Middle frontal gyrus (tissue), 1 donor: Measurements from ENCODE around the gene ID1.
A peak's percentile ranks its signal among the peaks of the same experiment; 100 is the strongest.

ENCODE experiments used
- DNase-seq: peaks from one replicate; pipeline ENCODE4 v3.0.0-alpha.2; 2015; ENCODE audit warnings: low spot score; ENCODE audit errors: extremely low spot score

The ID1 gene, protein sequence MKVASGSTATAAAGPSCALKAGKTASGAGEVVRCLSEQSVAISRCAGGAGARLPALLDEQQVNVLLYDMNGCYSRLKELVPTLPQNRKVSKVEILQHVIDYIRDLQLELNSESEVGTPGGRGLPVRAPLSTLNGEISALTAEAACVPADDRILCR

DNA sequence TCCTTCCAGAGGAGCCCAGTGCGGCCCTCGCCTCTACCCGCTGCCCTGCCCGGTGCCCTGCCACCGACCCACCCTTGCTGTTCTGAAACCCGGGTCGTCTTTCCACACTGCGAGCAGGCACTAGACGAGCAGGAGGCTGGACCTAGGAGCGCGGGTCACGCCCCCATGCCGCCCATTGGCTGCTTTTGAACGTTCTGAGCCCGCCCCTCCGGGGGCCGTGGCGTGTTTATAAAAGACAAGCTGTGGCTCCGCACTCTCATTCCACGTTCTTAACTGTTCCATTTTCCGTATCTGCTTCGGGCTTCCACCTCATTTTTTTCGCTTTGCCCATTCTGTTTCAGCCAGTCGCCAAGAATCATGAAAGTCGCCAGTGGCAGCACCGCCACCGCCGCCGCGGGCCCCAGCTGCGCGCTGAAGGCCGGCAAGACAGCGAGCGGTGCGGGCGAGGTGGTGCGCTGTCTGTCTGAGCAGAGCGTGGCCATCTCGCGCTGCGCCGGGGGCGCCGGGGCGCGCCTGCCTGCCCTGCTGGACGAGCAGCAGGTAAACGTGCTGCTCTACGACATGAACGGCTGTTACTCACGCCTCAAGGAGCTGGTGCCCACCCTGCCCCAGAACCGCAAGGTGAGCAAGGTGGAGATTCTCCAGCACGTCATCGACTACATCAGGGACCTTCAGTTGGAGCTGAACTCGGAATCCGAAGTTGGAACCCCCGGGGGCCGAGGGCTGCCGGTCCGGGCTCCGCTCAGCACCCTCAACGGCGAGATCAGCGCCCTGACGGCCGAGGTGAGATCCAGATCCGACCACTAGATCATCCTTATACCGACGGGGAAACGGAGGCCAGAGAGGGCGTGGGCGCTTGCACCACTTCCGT is at the start of gene ID1:
Gene ID1, plus strand, starts transcription at position 259 of the 871 bp plus-strand sequence. Its CDS starts 99 bp downstream, at position 358.
- DNase-seq = peak; percentile 86

GRCh38 chr20:31559704-31560093 is 45.4 kb upstream of the ID1 start:
- no peak for DNase-seq

DNA sequence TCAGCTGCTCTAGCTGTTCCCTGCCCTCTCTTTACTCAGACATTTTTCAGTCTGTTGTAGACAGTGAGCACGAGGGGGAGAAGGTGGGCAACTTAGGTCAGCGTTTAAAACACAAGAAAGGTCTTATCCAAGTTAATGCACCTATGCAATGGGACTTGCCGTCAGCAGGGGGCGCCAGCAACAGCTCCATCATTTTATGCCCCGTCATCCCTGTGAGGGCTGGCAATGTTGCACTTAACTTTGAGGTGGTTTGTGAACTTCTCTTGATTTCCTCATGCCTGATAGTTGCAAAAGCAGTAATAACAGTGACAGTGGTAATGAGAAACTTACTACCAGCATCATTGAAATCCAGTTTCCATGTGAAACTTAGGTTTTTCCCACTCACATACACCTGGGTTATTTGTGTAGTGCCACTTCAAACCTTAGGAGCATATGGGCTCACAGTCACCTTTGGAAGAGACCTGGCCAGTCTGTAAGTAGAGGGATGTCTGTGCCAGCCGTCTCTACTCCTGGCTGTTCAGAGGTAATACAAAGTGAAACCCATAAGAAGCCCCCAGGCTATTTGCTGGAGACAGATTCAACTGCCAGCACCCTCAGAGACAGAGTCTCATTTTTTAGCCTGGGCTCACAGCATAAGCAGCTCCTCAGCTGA is 44.9 kb upstream of the ID1 start:
- DNase-seq = no peak

GRCh38 chr20:31560746-31561598 is 44.1 kb upstream of the ID1 start:
- DNase-seq = no peak

GRCh38 chr20:31562241-31562640 is 42.8 kb upstream of the ID1 start:
- DNase-seq = no peak

DNA sequence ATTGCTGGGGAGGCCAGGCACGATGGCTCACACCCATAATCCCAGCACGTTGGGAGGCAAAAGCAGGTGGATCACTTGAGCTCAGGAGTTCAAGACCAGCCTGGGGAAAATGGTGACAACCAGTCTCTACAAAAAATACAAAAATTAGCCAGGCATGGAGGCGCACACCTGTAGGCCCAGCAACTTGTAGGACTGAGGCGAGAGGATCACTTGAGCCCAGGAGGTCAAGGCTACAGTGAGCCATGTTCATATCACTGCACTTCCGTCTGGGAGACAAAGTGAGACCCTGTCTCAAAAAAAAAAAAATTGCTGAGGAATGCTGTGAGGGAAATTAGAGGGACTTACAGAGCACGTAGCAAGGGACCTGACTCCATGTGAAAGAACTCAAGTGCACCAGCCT is 40.8 kb upstream of the ID1 start:
- DNase-seq = no peak

DNA sequence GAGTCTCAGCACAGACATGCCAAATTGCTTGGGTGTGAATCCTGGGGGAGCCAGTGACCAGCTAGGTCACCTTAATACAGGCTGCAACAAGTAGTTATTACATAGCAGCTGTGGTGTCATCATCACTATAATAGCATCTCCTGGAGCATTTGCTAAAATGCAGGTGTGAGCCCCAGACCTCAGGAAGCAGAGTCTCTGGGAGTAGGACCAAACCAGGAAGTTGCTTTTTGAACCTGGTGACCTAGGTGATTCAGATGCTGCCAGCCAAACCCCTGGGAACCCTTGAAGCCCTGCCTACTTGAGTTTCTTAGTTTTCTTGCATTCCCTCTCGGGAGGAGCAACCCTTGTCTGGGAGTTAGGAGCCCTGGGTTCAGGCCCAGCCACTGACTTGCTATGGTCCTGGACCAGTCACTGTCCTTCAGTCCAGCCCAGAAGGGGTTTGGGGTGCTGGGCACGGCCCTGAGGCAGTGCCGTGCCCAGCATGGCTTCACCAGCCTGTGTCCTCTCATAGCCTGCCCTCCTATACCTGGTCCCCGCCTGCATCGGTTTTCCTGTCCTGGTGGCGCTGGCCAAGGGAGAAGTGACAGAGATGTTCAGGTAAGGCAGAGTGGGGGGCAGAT is 39.3 kb upstream of the ID1 start:
- DNase-seq = no peak

DNA sequence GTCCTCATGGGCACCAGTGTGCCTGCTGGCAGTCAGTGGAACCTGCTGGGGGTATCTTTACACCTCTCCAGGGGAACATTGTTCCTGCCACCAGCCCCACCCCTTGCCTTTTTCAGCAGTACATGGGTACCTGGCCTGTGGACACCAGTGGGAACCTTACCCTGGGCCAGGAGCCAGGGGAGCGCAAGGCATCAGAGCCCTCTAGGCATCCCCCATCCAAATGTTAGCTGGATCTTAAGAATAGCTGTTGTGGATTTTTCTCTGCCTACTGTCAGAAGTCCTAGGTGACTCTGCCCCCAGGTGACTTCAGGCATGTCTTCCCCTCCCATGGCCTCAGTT is 38.8 kb upstream of the ID1 start:
- no peak for DNase-seq

DNA sequence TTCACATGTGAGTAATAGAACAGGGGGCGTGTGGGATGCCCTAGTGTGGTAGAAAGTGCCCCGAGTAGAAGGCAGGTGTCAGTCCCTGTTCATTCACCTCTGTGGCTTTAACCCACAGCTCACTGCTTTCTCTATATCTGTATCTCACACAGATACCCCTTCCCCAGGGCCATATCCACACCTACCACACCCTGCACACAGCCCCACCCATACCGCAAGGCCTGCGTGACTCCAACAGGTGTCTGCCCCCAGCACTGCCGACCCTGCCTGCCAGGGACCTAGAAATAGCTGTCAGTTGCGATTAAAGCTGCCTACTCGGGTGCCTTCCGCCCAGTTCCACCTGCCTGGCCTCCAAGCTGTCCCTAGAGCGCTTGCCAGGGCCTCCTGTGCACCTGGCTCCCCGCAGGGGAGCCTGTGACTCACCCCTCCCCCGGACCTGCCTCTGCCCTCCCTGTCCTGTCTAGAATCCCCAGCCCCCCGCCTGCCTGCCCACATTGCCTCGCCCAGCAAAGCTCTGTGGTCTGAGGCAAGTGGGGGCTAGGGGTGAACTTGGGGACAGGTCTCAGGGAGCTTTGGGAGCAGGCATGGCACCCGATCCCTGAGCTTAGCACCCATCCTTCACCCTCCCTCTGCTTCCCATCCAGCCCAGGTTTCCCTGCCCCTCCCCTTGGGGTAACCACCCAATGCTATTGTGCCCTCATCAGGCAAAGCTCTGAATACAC is 38.3 kb upstream of the ID1 start:
- no peak for DNase-seq

- no peak for DNase-seq
Observed at GRCh38 chr20:31567380-31567720, 37.7 kb upstream of the ID1 start.

- no peak for DNase-seq
Observed at GRCh38 chr20:31568041-31568731, 36.9 kb upstream of the ID1 start.

DNA sequence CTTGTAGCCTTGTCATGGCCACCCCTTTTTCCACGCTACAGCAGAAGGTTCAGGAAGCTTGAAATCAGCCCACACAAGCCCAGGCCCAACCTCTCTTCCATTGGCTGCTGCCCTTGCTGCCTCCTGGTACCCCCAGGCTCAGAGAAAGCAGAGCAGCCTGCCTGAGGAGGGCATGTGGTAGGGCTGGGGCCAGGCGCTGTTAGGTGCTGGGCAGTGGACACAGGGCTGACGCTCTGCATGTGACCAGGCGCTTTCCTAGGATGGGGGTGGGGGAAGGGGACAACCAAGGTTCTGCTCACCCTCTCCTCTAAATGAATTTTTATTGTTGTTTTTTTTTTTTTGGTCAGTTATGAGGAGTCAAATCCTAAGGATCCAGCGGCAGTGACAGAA is 36.3 kb upstream of the ID1 start:
- no peak for DNase-seq

GRCh38 chr20:31569163-31570020 is 35.7 kb upstream of the ID1 start:
- DNase-seq = no peak

- no peak for DNase-seq
Observed at GRCh38 chr20:31570021-31570463, 35.0 kb upstream of the ID1 start.

DNA sequence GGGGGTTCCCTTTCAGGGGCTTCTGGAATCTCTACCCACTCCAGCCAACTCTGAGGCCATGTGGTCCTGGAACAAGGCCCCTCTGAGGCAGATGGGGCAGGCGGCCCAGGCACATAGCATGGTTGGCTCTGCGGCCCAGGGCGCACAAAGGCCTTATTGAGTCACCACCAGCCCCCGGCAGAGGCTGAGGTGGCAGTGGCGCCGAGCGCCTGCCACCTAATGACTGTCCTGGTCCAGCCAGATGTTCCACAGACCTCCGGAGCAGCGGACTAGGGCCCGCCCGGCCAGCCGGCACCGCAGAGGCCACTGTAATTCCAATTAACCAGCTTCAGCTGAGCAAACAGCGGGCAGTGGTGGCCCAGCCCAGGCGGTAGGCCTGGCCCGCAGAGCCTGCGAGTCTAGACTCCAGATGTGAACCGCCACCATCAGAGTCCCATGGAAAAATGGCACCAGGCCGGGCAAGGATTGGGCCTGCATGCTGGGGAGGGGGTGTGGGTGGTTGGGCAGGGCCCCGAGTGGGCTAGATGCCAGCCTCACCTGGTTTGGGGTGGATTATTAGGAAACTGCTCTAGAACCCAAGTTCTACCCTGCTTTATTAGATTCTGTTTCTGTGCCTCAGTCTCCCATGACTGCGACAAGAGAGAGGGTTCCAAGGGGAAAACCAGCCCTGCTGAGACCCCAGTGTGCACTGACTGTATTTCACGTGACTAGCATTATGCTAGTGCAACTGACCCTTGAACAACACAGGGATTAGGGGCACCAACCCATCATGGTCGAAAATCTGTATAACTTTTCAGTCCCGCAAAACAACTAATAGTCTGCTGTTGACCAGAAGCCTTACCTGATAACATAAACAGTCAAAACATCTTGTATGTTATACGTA is 34.1 kb upstream of the ID1 start:
- peak; percentile 64 for DNase-seq

- DNase-seq = no peak
Observed at GRCh38 chr20:31572042-31572700, 32.9 kb upstream of the ID1 start.

- peak; percentile 78 for DNase-seq
Observed at GRCh38 chr20:31572701-31573554, 32.2 kb upstream of the ID1 start.
